CD8-positive, alpha-beta memory T cell (primary cell): Measurements from ENCODE around the gene SLC25A18. TPM values are rescaled to one million over a fixed set of nuclear protein-coding genes. Genes with fewer than 3 reads are reported as not detected.

Experiments used
- CTCF ChIA-PET: fragments of 350-600 bp; sonication (Branson Sonifier 250); formaldehyde crosslinking; loops from one replicate; lab custom pipeline; 2021; ENCODE audit warnings: antibody characterized with exemption; lab: Charles Lee
- POLR2A ChIA-PET: fragments of 350-600 bp; sonication (Branson Sonifier 250); formaldehyde crosslinking; loops from one replicate; lab custom pipeline; 2021; ENCODE audit warnings: antibody characterized with exemption; lab: Charles Lee
- DNase-seq, 5 donors: peaks; one replicate each; pipeline versions ENCODE4 v3.0.0 to v3.0.0-alpha.2; 2020 to 2022; ENCODE audit warnings: mixed read lengths in 1 of 5
- H3K27ac ChIP-seq: one replicate; pipeline ENCODE4 v1.7.0; 2013; ENCODE audit warnings: low read depth, mild to moderate bottlenecking, low read length, moderate library complexity
- H3K27me3 ChIP-seq: 2 replicates; pipeline ENCODE4 v1.7.0; 2013; ENCODE audit warnings: low read length, mild to moderate bottlenecking; ENCODE audit not compliant: insufficient read depth, poor library complexity, severe bottlenecking
- H3K36me3 ChIP-seq: 2 replicates; pipeline ENCODE4 v1.7.0; 2013; ENCODE audit warnings: mild to moderate bottlenecking, low read length, moderate library complexity; ENCODE audit not compliant: insufficient read depth
- H3K4me1 ChIP-seq: 2 replicates; pipeline ENCODE4 v1.7.0; 2013; ENCODE audit warnings: mild to moderate bottlenecking, low read length, moderate library complexity; ENCODE audit not compliant: insufficient read depth
- H3K4me3 ChIP-seq: 2 replicates; pipeline ENCODE4 v1.7.0; 2013; ENCODE audit warnings: mild to moderate bottlenecking, low read length
- H3K9me3 ChIP-seq: 2 replicates; pipeline ENCODE4 v1.7.0; 2013; ENCODE audit warnings: mild to moderate bottlenecking, low read length
- H3K27ac Mint-ChIP-seq, 8 donors: one replicate each; pipeline ENCODE4 v1.8.0; 2020 to 2021; ENCODE audit warnings: mixed read lengths in 8 of 8, mild to moderate bottlenecking in 6 of 8, inconsistent platforms in 3 of 8, moderate library complexity in 3 of 8
- H3K27me3 Mint-ChIP-seq, 2 donors: one replicate each; pipeline ENCODE4 v1.8.0; 2020 to 2021; ENCODE audit warnings: mixed read lengths in 2 of 2, mild to moderate bottlenecking in 1 of 2, moderate library complexity in 1 of 2
- H3K36me3 Mint-ChIP-seq, 3 donors: one replicate each; pipeline ENCODE4 v1.8.0; 2020 to 2021; ENCODE audit warnings: mixed read lengths in 3 of 3, inconsistent platforms in 1 of 3, mild to moderate bottlenecking in 1 of 3
- H3K4me1 Mint-ChIP-seq, 3 donors: one replicate each; pipeline ENCODE4 v1.8.0; 2020 to 2021; ENCODE audit warnings: mixed read lengths in 3 of 3, inconsistent platforms in 1 of 3, mild to moderate bottlenecking in 1 of 3
- H3K4me3 Mint-ChIP-seq, 7 donors: one replicate each; pipeline ENCODE4 v1.8.0; 2020 to 2021; ENCODE audit warnings: mixed read lengths in 7 of 7, mild to moderate bottlenecking in 6 of 7, moderate library complexity in 4 of 7, inconsistent platforms in 2 of 7
- H3K9me3 Mint-ChIP-seq, 5 donors: one replicate each; pipeline ENCODE4 v1.8.0; 2020 to 2022; ENCODE audit warnings: mixed read lengths in 5 of 5, mild to moderate bottlenecking in 3 of 5, moderate library complexity in 2 of 5, inconsistent platforms in 1 of 5
- polyA plus RNA-seq: library from polyadenylated mRNA; unstranded; fragments of 300-500 nt; fragmentation: Illumina TruSeq; gene quantifications from one replicate; pipeline ENCODE4 v1.2.3, GENCODE V29; 2021
- total RNA-seq, 2 experiments: library from RNA; stranded (reverse); gene quantifications; one replicate each; pipeline ENCODE4 v1.2.3, GENCODE V29; 2021

SLC25A18 gene
- total and polyA plus RNA-seq, 3 experiments from 2014 or later = not detected

- no peaks in the 10 kb centered on the region for H3K27me3 ChIP-seq
- H3K4me1 ChIP-seq = no peaks in the 10 kb centered on the region
- peaks cover 0 to 19% (median 3%) of the 10 kb centered on the region in 3 donors for H3K36me3 Mint-ChIP-seq
- no peak overlapping the region for H3K27ac Mint-ChIP-seq
- H3K27ac ChIP-seq = no peak overlapping the region
- H3K4me1 Mint-ChIP-seq = no peaks in the 10 kb centered on the region
- H3K36me3 ChIP-seq = peaks cover 7% of the 10 kb centered on the region
- no peaks in the 10 kb centered on the region for H3K9me3 Mint-ChIP-seq
- DNase-seq = no peak
- H3K4me3 ChIP-seq = no peak overlapping the region
- H3K4me3 Mint-ChIP-seq = no peak overlapping the region
- POLR2A ChIA-PET = no interaction called here
- CTCF ChIA-PET = no interaction called here
- H3K9me3 ChIP-seq = no peaks in the 10 kb centered on the region
- no peaks in the 10 kb centered on the region for H3K27me3 Mint-ChIP-seq
Observed at GRCh38 chr22:17586831-17587440, 23.6 kb downstream of the SLC25A18 start.

DNA sequence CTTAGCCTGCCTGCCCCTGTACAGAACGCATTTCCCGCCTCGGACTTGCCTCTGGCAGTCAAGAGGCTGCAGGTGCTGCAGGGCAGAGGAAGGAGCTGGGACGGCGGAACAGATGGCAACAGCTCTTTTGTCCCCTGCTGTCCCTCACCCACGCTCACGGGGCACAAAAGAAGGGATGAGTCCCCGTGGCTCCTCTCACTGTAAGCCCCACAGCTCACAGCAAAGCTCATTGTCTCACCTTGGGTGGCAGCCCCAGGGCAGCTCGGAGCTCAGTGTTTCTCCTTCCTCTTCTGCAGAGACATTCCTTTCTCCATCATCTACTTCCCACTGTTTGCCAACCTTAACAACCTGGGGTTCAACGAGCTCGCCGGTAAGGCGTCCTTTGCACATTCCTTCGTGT, 24.3 kb downstream of the SLC25A18 start:
- H3K27ac Mint-ChIP-seq = no peak overlapping the region

DNA sequence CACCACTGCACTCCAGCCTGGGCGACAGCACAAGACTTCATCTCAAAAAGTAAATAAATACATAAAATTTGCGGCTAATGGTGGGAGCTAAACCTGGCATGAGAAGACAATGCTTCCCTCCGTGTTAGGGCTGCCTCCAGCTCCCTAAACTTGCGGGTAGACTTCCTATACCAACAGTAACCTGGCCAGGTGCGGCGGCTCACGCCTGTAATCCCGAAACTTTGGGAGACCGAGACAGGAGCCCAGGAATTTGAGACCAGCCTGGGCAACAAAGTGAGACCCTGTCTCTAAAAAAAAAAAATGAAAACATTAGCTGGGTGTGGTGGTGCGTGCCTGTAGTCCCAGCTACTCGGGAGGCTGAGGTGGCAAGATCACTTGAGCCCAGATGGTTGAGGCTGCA, 25.3 kb downstream of the SLC25A18 start:
- no peaks in the 10 kb centered on the region for H3K9me3 Mint-ChIP-seq

More for the DNA sequence above, 24.3 kb downstream of the SLC25A18 start:
- Mint-ChIP-seq H3K27me3 (no peaks in the 10 kb centered on the region), H3K9me3 (no peaks in the 10 kb centered on the region), H3K36me3 (peaks cover 0 to 26% (median 3%) of the 10 kb centered on the region in 3 donors), H3K4me3 (no peak overlapping the region), H3K4me1 (no peaks in the 10 kb centered on the region)
- ChIA-PET CTCF (no interaction called here), POLR2A (no interaction called here)
- Histone ChIP-seq H3K9me3 (no peaks in the 10 kb centered on the region), H3K36me3 (peaks cover 7% of the 10 kb centered on the region), H3K27me3 (no peaks in the 10 kb centered on the region), H3K27ac (no peak overlapping the region), H3K4me3 (no peak overlapping the region), H3K4me1 (no peaks in the 10 kb centered on the region)
- DNase-seq = no peak

GRCh38 chr22:17589810-17590375, 26.6 kb downstream of the SLC25A18 start:
- no peaks in the 10 kb centered on the region for H3K4me1 ChIP-seq
- no peaks in the 10 kb centered on the region for H3K4me1 Mint-ChIP-seq
- H3K27ac Mint-ChIP-seq = peak overlapping the region in 1 of 8 donors; percentile 86
- ChIA-PET CTCF (no interaction called here), POLR2A (no interaction called here)
- peaks cover 22% of the 10 kb centered on the region for H3K36me3 ChIP-seq
- H3K36me3 Mint-ChIP-seq = peaks cover 0 to 46% (median 8%) of the 10 kb centered on the region in 3 donors
- H3K27me3 ChIP-seq = no peaks in the 10 kb centered on the region
- no peaks in the 10 kb centered on the region for H3K9me3 ChIP-seq
- no peak overlapping the region for H3K4me3 ChIP-seq
- H3K9me3 Mint-ChIP-seq = no peaks in the 10 kb centered on the region
- H3K27ac ChIP-seq = no peak overlapping the region
- no peaks in the 10 kb centered on the region for H3K27me3 Mint-ChIP-seq
- no peak overlapping the region for H3K4me3 Mint-ChIP-seq
- DNase-seq = no peak

More for the DNA sequence above, 25.3 kb downstream of the SLC25A18 start:
- POLR2A ChIA-PET = no interaction called here
- CTCF ChIA-PET = no interaction called here
- no peaks in the 10 kb centered on the region for H3K9me3 ChIP-seq
- H3K27me3 Mint-ChIP-seq = no peaks in the 10 kb centered on the region
- no peak overlapping the region for H3K27ac Mint-ChIP-seq
- H3K4me1 Mint-ChIP-seq = no peaks in the 10 kb centered on the region
- no peak for DNase-seq
- H3K36me3 ChIP-seq = peaks cover 10% of the 10 kb centered on the region
- H3K27me3 ChIP-seq = no peaks in the 10 kb centered on the region
- H3K4me1 ChIP-seq = no peaks in the 10 kb centered on the region
- no peak overlapping the region for H3K27ac ChIP-seq
- H3K36me3 Mint-ChIP-seq = peaks cover 0 to 34% (median 6%) of the 10 kb centered on the region in 3 donors
- no peak overlapping the region for H3K4me3 ChIP-seq
- H3K4me3 Mint-ChIP-seq = no peak overlapping the region

GRCh38 chr22:17590586-17590985, 27.3 kb downstream of the SLC25A18 start:
- Mint-ChIP-seq H3K4me1 (no peaks in the 10 kb centered on the region), H3K9me3 (no peaks in the 10 kb centered on the region), H3K4me3 (no peak overlapping the region), H3K36me3 (peaks cover 0 to 53% (median 8%) of the 10 kb centered on the region in 3 donors), H3K27me3 (no peaks in the 10 kb centered on the region), H3K27ac (peak overlapping the region in 1 of 8 donors; percentile 43)
- CTCF ChIA-PET = no interaction called here
- Histone ChIP-seq H3K4me1 (no peaks in the 10 kb centered on the region), H3K27me3 (no peaks in the 10 kb centered on the region), H3K36me3 (peaks cover 23% of the 10 kb centered on the region), H3K27ac (no peak overlapping the region), H3K4me3 (no peak overlapping the region), H3K9me3 (no peaks in the 10 kb centered on the region)
- no peak for DNase-seq
- POLR2A ChIA-PET = no interaction called here

GRCh38 chr22:17592201-17592600, 28.9 kb downstream of the SLC25A18 start:
- DNase-seq = no peak
- no peaks in the 10 kb centered on the region for H3K9me3 ChIP-seq
- Mint-ChIP-seq H3K4me3 (no peak overlapping the region), H3K36me3 (peaks cover 6 to 67% (median 14%) of the 10 kb centered on the region in 3 donors), H3K9me3 (no peaks in the 10 kb centered on the region), H3K27ac (no peak overlapping the region), H3K27me3 (no peaks in the 10 kb centered on the region), H3K4me1 (no peaks in the 10 kb centered on the region)
- ChIA-PET CTCF (no interaction called here), POLR2A (no interaction called here)
- H3K27me3 ChIP-seq = no peaks in the 10 kb centered on the region
- H3K4me3 ChIP-seq = no peak overlapping the region
- peaks cover 32% of the 10 kb centered on the region for H3K36me3 ChIP-seq
- H3K27ac ChIP-seq = no peak overlapping the region
- H3K4me1 ChIP-seq = no peaks in the 10 kb centered on the region

GRCh38 chr22:17596226-17596625, 32.9 kb downstream of the SLC25A18 start:
- H3K9me3 ChIP-seq = no peaks in the 10 kb centered on the region
- H3K9me3 Mint-ChIP-seq = no peaks in the 10 kb centered on the region
- peaks cover 3 to 7% (median 7%) of the 10 kb centered on the region in 3 donors for H3K4me1 Mint-ChIP-seq
- peak overlapping the region in 3 of 8 donors; percentile 14 to 65 (median 47) for H3K27ac Mint-ChIP-seq
- ChIA-PET POLR2A (no interaction called here), CTCF (no interaction called here)
- H3K36me3 ChIP-seq = peaks cover 55% of the 10 kb centered on the region
- no peak for DNase-seq
- no peaks in the 10 kb centered on the region for H3K27me3 ChIP-seq
- H3K27me3 Mint-ChIP-seq = no peaks in the 10 kb centered on the region
- H3K36me3 Mint-ChIP-seq = peaks cover 18 to 96% (median 29%) of the 10 kb centered on the region in 3 donors
- no peaks in the 10 kb centered on the region for H3K4me1 ChIP-seq
- H3K27ac ChIP-seq = no peak overlapping the region
- no peak overlapping the region for H3K4me3 Mint-ChIP-seq
- no peak overlapping the region for H3K4me3 ChIP-seq

GRCh38 chr22:17597217-17597616, 33.9 kb downstream of the SLC25A18 start:
- ChIA-PET CTCF (no interaction called here), POLR2A (no interaction called here)
- H3K9me3 ChIP-seq = no peaks in the 10 kb centered on the region
- H3K27me3 ChIP-seq = no peaks in the 10 kb centered on the region
- Mint-ChIP-seq H3K27ac (peak overlapping the region in 1 of 8 donors; percentile 14), H3K9me3 (no peaks in the 10 kb centered on the region), H3K27me3 (no peaks in the 10 kb centered on the region), H3K4me1 (peaks cover 3 to 9% (median 7%) of the 10 kb centered on the region in 3 donors), H3K36me3 (peaks cover 18 to 90% (median 27%) of the 10 kb centered on the region in 3 donors), H3K4me3 (no peak overlapping the region)
- H3K4me1 ChIP-seq = no peaks in the 10 kb centered on the region
- H3K27ac ChIP-seq = no peak overlapping the region
- H3K36me3 ChIP-seq = peaks cover 55% of the 10 kb centered on the region
- no peak for DNase-seq
- no peak overlapping the region for H3K4me3 ChIP-seq
